Heart left ventricle (tissue), 13 donors: ENCODE measurements around the gene SORBS2.

Source experiments
- CTCF ChIP-seq, 12 donors: fragments of 200-600 bp; sonication (generic) in 4 of 12; IDR thresholded peaks; one replicate each; pipeline versions ENCODE4 v1.5.0 to v1.8.0; 2018 to 2022; ENCODE audit warnings: antibody characterized with exemption in 12 of 12, mild to moderate bottlenecking in 5 of 12
- POLR2A ChIP-seq, 2 donors: fragments of 450-650 bp; IDR thresholded peaks; one replicate each; pipeline ENCODE4 v1.6.1; 2017; ENCODE audit warnings: antibody characterized with exemption in 2 of 2, mild to moderate bottlenecking in 2 of 2, moderate library complexity in 2 of 2
- donor health status: ischemic (EF 13 %, LVEDD 7.1; RV severe dilation, severe dysfunction).
- donor health status: DM: no; HTN: yes; CAD: no.
- donor health status: DM: no; HTN: no; CAD: no.
- donor health status: ischemic (EF 25% LVEDD 6.9; RV normal size, moderate dysfunction).
- donor health status: ischemic (EF 25% LVEDD 5.7; RV mildly dilated, moderate dysfunction).
- donor health status: ischemic (EF 35%, LVEDD 5.7; RV mildly dilated, moderate dysfunction).
- donor health status: nonischemic (EF 11% LVEDD 7.7; RV severe dilation, severe dysfunction).
- donor health status: DM: yes; HTN: yes; CAD: no.
- donor health status: PGD.
- donor health status: ischemic (EF 29% LVEDD 5.4; RV normal size, mild dysfunction).
- donor health status: nonischemic (EF 23%, LVEDD 6.1; RV moderate dilation, normal function).

- TF ChIP-seq CTCF (IDR thresholded peaks at IDR 0.05), result no peak
- no peak for TF ChIP-seq POLR2A (IDR thresholded peaks at IDR 0.05)
Measured at GRCh38 chr4:185672618-185673017, 139.4 kb downstream of the SORBS2 start.
